WTC11 (cell line): ENCODE measurements around the gene FGF14. TPM values are rescaled to one million over a fixed set of nuclear protein-coding genes. Genes with fewer than 3 reads are reported as not detected.

Experiments used
- ATAC-seq: fragments of 200-7000 bp; cut with Tn5 transposase; 2 replicates; pipeline ENCODE4 v1.10.0; 2021; ENCODE audit warnings: mild to moderate bottlenecking, moderate library complexity
- CTCF ChIA-PET: fragments of 300-600 bp; sonication (Branson Sonifier 250); formaldehyde crosslinking; loops from one replicate; lab custom pipeline; 2021; ENCODE audit warnings: antibody characterized with exemption; lab: Charles Lee
- POLR2A ChIA-PET: fragments of 350-600 bp; sonication (Branson Sonifier 250); formaldehyde crosslinking; loops from one replicate; lab custom pipeline; 2021; ENCODE audit warnings: antibody characterized with exemption; lab: Charles Lee
- DNase-seq: peaks from one replicate; pipeline ENCODE4 v3.0.0; 2021; ENCODE audit warnings: low spot score
- H3K27ac Mint-ChIP-seq: 2 replicates; pipeline ENCODE4 v1.8.0; 2021; ENCODE audit warnings: mixed read lengths
- H3K27me3 Mint-ChIP-seq: 2 replicates; pipeline ENCODE4 v1.8.0; 2021; ENCODE audit warnings: low read depth, mild to moderate bottlenecking, moderate library complexity, mixed read lengths
- H3K36me3 Mint-ChIP-seq: 2 replicates; pipeline ENCODE4 v1.8.0; 2021; ENCODE audit warnings: mixed read lengths
- H3K4me1 Mint-ChIP-seq: 2 replicates; pipeline ENCODE4 v1.8.0; 2022; ENCODE audit warnings: mixed read lengths
- H3K4me3 Mint-ChIP-seq: 2 replicates; pipeline ENCODE4 v1.8.0; 2021; ENCODE audit warnings: mild to moderate bottlenecking, moderate library complexity, mixed read lengths
- H3K9me3 Mint-ChIP-seq: 2 replicates; pipeline ENCODE4 v1.8.0; 2021; ENCODE audit warnings: mixed read lengths
- CBFB ChIP-seq: sonication (generic); formaldehyde crosslinking; IDR thresholded peaks from 2 replicates; pipeline ENCODE4 v1.8.1; 2022; ENCODE audit warnings: mild to moderate bottlenecking, low read depth, missing genetic modification reagents
- ESRRA ChIP-seq: sonication (generic); formaldehyde crosslinking; IDR thresholded peaks from 2 replicates; pipeline ENCODE4 v1.8.1; 2022; ENCODE audit warnings: mild to moderate bottlenecking, missing genetic modification reagents, borderline replicate concordance
- ETV6 ChIP-seq: sonication (generic); formaldehyde crosslinking; IDR thresholded peaks from 2 replicates; pipeline ENCODE4 v1.8.1; 2022; ENCODE audit warnings: mild to moderate bottlenecking, missing genetic modification reagents
- FOXP1 ChIP-seq: sonication (generic); formaldehyde crosslinking; IDR thresholded peaks from 2 replicates; pipeline ENCODE4 v1.8.0; 2022; ENCODE audit warnings: missing genetic modification reagents, mild to moderate bottlenecking, moderate library complexity, borderline replicate concordance
- MYBL2 ChIP-seq: sonication (generic); formaldehyde crosslinking; IDR thresholded peaks from 2 replicates; pipeline ENCODE4 v1.8.1; 2023; ENCODE audit warnings: mild to moderate bottlenecking, moderate library complexity, missing genetic modification reagents
- NFYB ChIP-seq: sonication (generic); formaldehyde crosslinking; conservative IDR thresholded peaks from 2 replicates; pipeline ENCODE4 v1.8.0; 2022; ENCODE audit warnings: low read depth, missing genetic modification reagents
- NR3C1 ChIP-seq: sonication (generic); formaldehyde crosslinking; conservative IDR thresholded peaks from 2 replicates; pipeline ENCODE4 v1.8.1; 2023; ENCODE audit warnings: low read depth, mild to moderate bottlenecking, missing genetic modification reagents
- RORB ChIP-seq: fragments of 250-450 bp; sonication (Bioruptor Pico); IDR thresholded peaks from 2 replicates; pipeline ENCODE4 v1.9.0; 2021; ENCODE audit warnings: mild to moderate bottlenecking
- ZBTB21 ChIP-seq: sonication (generic); formaldehyde crosslinking; IDR thresholded peaks from 2 replicates; pipeline ENCODE4 v1.8.1; 2023; ENCODE audit warnings: mild to moderate bottlenecking, missing genetic modification reagents, borderline replicate concordance
- ZNF232 ChIP-seq: sonication (generic); formaldehyde crosslinking; IDR thresholded peaks from 2 replicates; pipeline ENCODE4 v1.8.0; 2022; ENCODE audit warnings: mild to moderate bottlenecking, missing genetic modification reagents
- total RNA-seq: library from RNA; stranded (reverse); gene quantifications from 3 replicates; pipeline ENCODE4 v1.2.3, GENCODE V29; 2021
- TF ChIP-seq, protein P1 (sequence below): sonication (generic); formaldehyde crosslinking; IDR thresholded peaks from 2 replicates; pipeline ENCODE4 v1.8.1; 2022; ENCODE audit warnings: mild to moderate bottlenecking, missing genetic modification reagents, moderate library complexity, borderline replicate concordance
- TF ChIP-seq, protein P2 (sequence below): sonication (generic); formaldehyde crosslinking; IDR thresholded peaks from 2 replicates; pipeline ENCODE4 v1.8.1; 2023; ENCODE audit warnings: mild to moderate bottlenecking, missing genetic modification reagents
- TF ChIP-seq, protein P3 (sequence below): fragments of 250-450 bp; sonication (Bioruptor Pico); IDR thresholded peaks from 2 replicates; pipeline ENCODE4 v1.9.0; 2021; ENCODE audit warnings: mild to moderate bottlenecking, borderline replicate concordance
- TF ChIP-seq, protein P4 (sequence below): sonication (generic); formaldehyde crosslinking; IDR thresholded peaks from 2 replicates; pipeline ENCODE4 v1.8.0; 2022; ENCODE audit warnings: mild to moderate bottlenecking, missing genetic modification reagents
- TF ChIP-seq, protein P5 (sequence below): sonication (generic); formaldehyde crosslinking; IDR thresholded peaks from 2 replicates; pipeline ENCODE4 v1.8.0; 2023; ENCODE audit warnings: missing genetic modification reagents
- TF ChIP-seq, protein P6 (sequence below): sonication (generic); formaldehyde crosslinking; IDR thresholded peaks from 2 replicates; pipeline ENCODE4 v1.8.1; 2022; ENCODE audit warnings: low read depth, mild to moderate bottlenecking, moderate library complexity, missing genetic modification reagents, borderline replicate concordance
- TF ChIP-seq, protein P7 (sequence below): sonication (generic); formaldehyde crosslinking; IDR thresholded peaks from 2 replicates; pipeline ENCODE4 v1.8.1; 2023; ENCODE audit warnings: mild to moderate bottlenecking, missing genetic modification reagents
- TF ChIP-seq, protein P8 (sequence below): fragments of 200-600 bp; IDR thresholded peaks from 2 replicates; pipeline ENCODE4 v1.8.0; 2022; ENCODE audit warnings: antibody characterized with exemption

FGF14 gene
- total RNA-seq, 1 experiment from 2014 or later: 0.28 TPM

DNA sequence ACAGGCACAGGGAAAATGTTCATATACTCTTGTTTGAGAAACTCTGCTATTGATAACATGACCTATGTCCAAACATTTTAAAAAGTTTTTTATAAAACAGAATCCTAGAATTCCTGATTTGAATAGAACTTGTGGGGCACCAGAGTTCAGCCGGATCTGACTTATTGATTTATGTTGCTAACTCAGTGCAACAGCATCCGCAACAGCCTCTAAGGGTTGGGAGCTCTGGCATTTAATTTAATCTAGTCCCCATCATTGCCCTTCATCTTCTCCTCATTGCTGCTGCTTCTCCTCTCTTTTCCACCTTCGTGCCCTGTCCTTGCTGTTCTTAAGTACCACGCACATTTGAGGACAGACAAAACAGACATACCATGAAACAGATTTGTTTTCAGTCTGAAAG lies 214.5 kb downstream of the FGF14 start (continued):
- TF ChIP-seq, protein P1, sequence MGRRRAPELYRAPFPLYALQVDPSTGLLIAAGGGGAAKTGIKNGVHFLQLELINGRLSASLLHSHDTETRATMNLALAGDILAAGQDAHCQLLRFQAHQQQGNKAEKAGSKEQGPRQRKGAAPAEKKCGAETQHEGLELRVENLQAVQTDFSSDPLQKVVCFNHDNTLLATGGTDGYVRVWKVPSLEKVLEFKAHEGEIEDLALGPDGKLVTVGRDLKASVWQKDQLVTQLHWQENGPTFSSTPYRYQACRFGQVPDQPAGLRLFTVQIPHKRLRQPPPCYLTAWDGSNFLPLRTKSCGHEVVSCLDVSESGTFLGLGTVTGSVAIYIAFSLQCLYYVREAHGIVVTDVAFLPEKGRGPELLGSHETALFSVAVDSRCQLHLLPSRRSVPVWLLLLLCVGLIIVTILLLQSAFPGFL (CRISPR knock-in tag): no peak
- TF ChIP-seq, protein P2, sequence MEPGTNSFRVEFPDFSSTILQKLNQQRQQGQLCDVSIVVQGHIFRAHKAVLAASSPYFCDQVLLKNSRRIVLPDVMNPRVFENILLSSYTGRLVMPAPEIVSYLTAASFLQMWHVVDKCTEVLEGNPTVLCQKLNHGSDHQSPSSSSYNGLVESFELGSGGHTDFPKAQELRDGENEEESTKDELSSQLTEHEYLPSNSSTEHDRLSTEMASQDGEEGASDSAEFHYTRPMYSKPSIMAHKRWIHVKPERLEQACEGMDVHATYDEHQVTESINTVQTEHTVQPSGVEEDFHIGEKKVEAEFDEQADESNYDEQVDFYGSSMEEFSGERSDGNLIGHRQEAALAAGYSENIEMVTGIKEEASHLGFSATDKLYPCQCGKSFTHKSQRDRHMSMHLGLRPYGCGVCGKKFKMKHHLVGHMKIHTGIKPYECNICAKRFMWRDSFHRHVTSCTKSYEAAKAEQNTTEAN: no peak
- TF ChIP-seq, protein P3, sequence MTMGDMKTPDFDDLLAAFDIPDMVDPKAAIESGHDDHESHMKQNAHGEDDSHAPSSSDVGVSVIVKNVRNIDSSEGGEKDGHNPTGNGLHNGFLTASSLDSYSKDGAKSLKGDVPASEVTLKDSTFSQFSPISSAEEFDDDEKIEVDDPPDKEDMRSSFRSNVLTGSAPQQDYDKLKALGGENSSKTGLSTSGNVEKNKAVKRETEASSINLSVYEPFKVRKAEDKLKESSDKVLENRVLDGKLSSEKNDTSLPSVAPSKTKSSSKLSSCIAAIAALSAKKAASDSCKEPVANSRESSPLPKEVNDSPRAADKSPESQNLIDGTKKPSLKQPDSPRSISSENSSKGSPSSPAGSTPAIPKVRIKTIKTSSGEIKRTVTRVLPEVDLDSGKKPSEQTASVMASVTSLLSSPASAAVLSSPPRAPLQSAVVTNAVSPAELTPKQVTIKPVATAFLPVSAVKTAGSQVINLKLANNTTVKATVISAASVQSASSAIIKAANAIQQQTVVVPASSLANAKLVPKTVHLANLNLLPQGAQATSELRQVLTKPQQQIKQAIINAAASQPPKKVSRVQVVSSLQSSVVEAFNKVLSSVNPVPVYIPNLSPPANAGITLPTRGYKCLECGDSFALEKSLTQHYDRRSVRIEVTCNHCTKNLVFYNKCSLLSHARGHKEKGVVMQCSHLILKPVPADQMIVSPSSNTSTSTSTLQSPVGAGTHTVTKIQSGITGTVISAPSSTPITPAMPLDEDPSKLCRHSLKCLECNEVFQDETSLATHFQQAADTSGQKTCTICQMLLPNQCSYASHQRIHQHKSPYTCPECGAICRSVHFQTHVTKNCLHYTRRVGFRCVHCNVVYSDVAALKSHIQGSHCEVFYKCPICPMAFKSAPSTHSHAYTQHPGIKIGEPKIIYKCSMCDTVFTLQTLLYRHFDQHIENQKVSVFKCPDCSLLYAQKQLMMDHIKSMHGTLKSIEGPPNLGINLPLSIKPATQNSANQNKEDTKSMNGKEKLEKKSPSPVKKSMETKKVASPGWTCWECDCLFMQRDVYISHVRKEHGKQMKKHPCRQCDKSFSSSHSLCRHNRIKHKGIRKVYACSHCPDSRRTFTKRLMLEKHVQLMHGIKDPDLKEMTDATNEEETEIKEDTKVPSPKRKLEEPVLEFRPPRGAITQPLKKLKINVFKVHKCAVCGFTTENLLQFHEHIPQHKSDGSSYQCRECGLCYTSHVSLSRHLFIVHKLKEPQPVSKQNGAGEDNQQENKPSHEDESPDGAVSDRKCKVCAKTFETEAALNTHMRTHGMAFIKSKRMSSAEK (CRISPR knock-in tag): no peak
- TF ChIP-seq, protein P4, sequence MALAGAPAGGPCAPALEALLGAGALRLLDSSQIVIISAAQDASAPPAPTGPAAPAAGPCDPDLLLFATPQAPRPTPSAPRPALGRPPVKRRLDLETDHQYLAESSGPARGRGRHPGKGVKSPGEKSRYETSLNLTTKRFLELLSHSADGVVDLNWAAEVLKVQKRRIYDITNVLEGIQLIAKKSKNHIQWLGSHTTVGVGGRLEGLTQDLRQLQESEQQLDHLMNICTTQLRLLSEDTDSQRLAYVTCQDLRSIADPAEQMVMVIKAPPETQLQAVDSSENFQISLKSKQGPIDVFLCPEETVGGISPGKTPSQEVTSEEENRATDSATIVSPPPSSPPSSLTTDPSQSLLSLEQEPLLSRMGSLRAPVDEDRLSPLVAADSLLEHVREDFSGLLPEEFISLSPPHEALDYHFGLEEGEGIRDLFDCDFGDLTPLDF: no peak
- TF ChIP-seq ETV6 (CRISPR knock-in tag): no peak
- TF ChIP-seq, protein P5, sequence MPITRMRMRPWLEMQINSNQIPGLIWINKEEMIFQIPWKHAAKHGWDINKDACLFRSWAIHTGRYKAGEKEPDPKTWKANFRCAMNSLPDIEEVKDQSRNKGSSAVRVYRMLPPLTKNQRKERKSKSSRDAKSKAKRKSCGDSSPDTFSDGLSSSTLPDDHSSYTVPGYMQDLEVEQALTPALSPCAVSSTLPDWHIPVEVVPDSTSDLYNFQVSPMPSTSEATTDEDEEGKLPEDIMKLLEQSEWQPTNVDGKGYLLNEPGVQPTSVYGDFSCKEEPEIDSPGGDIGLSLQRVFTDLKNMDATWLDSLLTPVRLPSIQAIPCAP (CRISPR knock-in tag): no peak
- no peak for TF ChIP-seq MYBL2 (CRISPR knock-in tag)
- TF ChIP-seq NFYB (CRISPR knock-in tag): no peak
- TF ChIP-seq, protein P6, sequence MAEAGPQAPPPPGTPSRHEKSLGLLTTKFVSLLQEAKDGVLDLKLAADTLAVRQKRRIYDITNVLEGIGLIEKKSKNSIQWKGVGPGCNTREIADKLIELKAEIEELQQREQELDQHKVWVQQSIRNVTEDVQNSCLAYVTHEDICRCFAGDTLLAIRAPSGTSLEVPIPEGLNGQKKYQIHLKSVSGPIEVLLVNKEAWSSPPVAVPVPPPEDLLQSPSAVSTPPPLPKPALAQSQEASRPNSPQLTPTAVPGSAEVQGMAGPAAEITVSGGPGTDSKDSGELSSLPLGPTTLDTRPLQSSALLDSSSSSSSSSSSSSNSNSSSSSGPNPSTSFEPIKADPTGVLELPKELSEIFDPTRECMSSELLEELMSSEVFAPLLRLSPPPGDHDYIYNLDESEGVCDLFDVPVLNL (CRISPR knock-in tag): no peak
- TF ChIP-seq ZNF232 (CRISPR knock-in tag): no peak
- no peak for TF ChIP-seq CBFB (CRISPR knock-in tag)
- TF ChIP-seq FOXP1 (CRISPR knock-in tag): no peak

DNA sequence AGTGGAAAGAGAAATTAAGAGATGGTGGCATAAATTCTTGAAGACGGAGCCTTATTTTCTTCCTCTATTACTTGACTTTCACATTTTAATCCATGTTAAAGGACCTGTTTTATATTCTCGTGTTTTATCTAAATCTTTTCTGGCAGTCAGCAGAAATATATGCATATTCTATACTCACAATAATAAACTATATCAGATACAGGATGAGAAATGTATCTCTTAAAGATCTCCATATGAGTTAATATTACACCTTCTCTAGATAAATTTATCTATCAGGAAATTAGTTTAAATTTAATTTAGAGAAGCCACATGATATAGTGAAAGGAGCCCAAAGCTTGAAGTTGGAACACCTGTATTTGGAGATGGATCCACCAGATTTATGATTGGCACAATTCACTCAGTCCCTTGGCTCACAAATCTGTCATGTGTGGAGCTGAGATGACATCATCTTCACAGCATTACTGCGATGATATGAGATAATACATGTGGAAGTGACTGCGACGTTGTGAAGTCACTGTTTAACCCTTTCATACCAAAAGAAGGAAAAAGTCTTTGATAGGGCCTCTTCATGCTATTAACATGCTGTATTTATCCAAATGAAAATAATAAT lies 216.4 kb downstream of the FGF14 start:
- TF ChIP-seq, protein P7, sequence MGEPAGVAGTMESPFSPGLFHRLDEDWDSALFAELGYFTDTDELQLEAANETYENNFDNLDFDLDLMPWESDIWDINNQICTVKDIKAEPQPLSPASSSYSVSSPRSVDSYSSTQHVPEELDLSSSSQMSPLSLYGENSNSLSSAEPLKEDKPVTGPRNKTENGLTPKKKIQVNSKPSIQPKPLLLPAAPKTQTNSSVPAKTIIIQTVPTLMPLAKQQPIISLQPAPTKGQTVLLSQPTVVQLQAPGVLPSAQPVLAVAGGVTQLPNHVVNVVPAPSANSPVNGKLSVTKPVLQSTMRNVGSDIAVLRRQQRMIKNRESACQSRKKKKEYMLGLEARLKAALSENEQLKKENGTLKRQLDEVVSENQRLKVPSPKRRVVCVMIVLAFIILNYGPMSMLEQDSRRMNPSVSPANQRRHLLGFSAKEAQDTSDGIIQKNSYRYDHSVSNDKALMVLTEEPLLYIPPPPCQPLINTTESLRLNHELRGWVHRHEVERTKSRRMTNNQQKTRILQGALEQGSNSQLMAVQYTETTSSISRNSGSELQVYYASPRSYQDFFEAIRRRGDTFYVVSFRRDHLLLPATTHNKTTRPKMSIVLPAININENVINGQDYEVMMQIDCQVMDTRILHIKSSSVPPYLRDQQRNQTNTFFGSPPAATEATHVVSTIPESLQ: no peak
- TF ChIP-seq ZBTB21 (CRISPR knock-in tag) (no peak), NR3C1 (no peak), ESRRA (CRISPR knock-in tag) (no peak), RORB (no peak)
- TF ChIP-seq, protein P8, sequence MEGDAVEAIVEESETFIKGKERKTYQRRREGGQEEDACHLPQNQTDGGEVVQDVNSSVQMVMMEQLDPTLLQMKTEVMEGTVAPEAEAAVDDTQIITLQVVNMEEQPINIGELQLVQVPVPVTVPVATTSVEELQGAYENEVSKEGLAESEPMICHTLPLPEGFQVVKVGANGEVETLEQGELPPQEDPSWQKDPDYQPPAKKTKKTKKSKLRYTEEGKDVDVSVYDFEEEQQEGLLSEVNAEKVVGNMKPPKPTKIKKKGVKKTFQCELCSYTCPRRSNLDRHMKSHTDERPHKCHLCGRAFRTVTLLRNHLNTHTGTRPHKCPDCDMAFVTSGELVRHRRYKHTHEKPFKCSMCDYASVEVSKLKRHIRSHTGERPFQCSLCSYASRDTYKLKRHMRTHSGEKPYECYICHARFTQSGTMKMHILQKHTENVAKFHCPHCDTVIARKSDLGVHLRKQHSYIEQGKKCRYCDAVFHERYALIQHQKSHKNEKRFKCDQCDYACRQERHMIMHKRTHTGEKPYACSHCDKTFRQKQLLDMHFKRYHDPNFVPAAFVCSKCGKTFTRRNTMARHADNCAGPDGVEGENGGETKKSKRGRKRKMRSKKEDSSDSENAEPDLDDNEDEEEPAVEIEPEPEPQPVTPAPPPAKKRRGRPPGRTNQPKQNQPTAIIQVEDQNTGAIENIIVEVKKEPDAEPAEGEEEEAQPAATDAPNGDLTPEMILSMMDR: no peak
- ChIA-PET CTCF (no interaction called here), POLR2A (no interaction called here)
- Mint-ChIP-seq H3K27me3 (no peaks in the 10 kb centered on the region), H3K27ac (no peak overlapping the region), H3K4me1 (no peaks in the 10 kb centered on the region), H3K36me3 (no peaks in the 10 kb centered on the region), H3K4me3 (no peak overlapping the region), H3K9me3 (peaks cover 13% of the 10 kb centered on the region)
- DNase-seq: no peak
- no peak for ATAC-seq
